Upper lobe of left lung (tissue), 6 donors: Measurements from ENCODE around the gene CCL2. TPM values are rescaled to one million over a fixed set of nuclear protein-coding genes. Genes with fewer than 3 reads are reported as not detected.

ENCODE experiments used
- total RNA-seq, 6 donors: library from RNA; depleted of rRNA in 4 of 6; stranded (reverse); fragments of >200 nt in 4 of 6; gene quantifications; one replicate each; pipeline versions ENCODE4 v1.1.0 to v1.2.1, GENCODE V29; 2016 to 2021
- donor health status: DM: no; HTN: no; CAD: no; lungs with moderate emphysema.
- donor health status: DM: no; HTN: yes; CAD: no; lungs with severe emphysema.

Gene CCL2
- total RNA-seq, 6 donors from 2014 or later, result 11.5 to 100.0 (median 15.6) TPM

Other genes with a start within 250 kb of the CCL2 start
- gene CCL7, start 14.9 kb downstream of the CCL2 start, total RNA-seq, result under 1 TPM in 1 of 6 donors, not detected in 5; 0.34 TPM
- gene CCL11, start 30.5 kb downstream of the CCL2 start, total RNA-seq, result 1 to 10 TPM in 1 of 6 donors, not detected in 5; 1.2 TPM
- 1 to 10 TPM in 2 of 6 donors, under 1 TPM in 1, not detected in 3; 0.29 to 3.2 (median 1.4) TPM for gene CCL8, start 64.2 kb downstream of the CCL2 start, total RNA-seq
- gene CCL13, start 101.2 kb downstream of the CCL2 start, total RNA-seq, result 10 to 100 TPM in 1 of 6 donors, 1 to 10 TPM in 2, under 1 TPM in 2, not detected in 1; 0.76 to 16.7 (median 1.9) TPM
- not detected for gene CCL1, start 107.9 kb downstream of the CCL2 start, total RNA-seq